HG02798 (cell line): ENCODE data around the gene CD69.
"Not testable (repeated sequence)": the region's sequence is repeated elsewhere in the genome, so short reads cannot be mapped to it uniquely, and the experiment has no call there.

Experiments used
- ATAC-seq: cut with Tn5 transposase; IDR thresholded peaks from one replicate; pipeline ENCODE4 v1.9.1; 2021; ENCODE audit warnings: mild to moderate bottlenecking; ENCODE audit not compliant: unreplicated experiment, poor library complexity

The CD69 gene

DNA sequence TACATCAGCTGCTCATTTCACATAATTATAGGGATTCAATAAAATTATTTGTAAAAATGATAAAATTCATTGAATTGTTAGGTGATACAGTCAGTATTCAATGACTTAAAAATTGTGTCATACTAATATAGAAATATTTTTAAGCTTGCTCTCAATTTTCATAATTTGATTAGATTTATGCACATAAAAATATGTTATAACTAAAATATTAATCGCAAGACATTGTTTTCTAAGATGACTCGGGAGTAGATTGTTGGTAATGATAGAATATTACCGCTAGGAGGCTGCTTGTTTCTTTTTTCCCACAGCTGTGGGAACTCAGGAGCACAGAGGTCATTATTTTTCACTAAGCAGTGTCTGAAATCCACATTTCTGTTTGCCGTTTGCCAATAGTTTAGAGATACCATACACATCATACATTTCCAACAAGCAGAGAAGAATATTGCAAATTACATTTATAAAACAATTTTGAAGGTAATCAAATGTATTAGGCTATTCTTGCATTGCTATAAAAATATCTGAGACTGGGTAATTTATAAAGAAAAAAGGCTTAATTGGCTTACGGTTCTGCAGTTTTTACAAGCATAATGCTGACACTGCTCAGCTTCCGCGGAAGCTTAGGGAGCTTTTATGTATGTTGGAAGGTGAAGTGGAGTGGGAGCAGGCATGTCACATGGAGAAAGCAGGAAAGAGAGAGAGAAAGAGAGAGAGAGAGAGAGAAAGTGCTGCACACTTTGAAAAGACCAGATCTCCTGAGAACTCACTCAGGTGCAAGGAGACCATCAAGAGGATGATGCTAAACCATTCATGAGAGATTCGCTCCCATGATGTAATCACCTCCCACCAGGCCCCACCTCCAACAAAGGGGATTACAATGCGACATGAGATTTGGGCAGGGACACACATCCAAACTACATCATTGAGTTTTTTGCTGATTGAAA lies 9.2 kb downstream of the CD69 start:
- no peak for ATAC-seq

DNA sequence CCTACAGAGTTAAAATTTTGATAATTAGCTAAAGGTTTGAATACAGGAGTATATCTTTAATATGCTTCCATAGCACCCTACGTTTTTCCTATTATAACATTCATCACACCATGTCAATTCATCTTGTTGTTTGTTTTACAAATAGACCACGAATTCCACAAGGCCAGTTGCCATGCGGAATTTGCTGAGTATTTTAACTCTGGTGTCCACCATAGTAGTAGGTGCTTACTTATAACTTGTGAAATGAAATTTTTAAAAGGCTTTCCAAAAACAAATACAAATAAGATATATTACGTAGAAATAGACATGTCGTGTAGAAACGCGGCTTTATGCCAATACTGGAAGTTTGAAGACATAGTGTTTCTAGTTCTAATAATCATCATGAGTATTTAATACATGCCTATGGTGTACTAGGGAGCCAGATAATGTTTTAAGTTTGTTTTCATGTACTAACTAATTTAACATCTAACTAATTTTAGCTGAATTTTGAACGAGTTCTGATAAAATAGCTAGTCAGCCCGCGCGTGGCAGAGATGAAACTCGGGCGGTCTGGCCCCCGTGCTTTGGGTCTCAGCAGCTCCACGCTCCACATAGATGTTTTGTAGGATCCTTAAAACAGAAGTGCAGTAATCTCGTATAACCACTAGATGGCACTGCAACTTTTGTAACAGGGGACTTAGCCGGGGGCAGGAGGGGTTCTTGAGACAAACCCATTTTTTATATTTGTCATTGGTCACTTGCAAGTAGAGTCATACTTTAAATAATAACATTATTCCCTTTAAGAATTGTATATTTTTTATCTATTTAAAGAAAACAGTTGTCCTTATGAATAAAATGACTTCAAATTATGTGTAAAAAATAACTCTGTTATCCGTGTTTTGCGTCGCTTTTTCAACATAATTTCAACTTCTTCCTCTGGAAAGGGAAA lies 10.2 kb downstream of the CD69 start:
- peak; percentile 70 for ATAC-seq

DNA sequence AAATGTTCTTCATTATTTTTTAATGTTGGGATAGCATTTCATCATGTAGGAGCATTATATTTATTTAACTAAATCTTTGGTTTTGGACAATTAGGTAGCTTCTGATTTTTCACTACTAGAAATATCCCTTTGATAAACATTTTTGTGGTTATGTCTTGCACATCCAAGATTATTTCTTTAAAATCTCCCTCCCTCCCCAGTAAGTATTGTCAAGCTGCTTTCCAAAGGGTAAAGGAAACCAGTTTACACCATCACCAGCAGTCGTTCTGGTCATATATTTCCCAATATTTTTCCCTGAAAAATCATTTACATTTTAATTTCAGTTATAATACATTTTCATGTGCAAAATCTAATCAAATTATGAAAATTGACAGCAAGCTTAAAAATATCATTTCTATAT lies 11.1 kb downstream of the CD69 start:
- no peak for ATAC-seq

DNA sequence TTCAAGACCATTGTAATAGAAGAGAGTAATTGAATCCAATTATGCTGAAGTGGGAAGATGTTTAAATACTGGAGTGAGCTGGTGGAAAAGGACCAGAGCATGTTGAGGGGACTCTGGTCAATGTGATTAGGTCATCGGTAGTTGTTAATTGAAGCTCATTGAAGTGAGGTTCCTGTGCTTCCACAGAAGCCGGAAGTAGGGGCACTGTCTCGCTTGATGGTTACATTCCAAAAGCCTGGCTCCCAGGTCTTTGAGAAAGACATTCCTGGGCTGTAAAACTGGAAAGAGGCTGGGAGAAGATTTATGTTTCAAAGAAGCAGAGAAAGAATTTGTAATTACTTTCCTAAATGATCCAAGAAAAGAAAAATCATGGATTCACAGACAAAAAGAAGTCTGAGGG lies 15.5 kb downstream of the CD69 start:
- no peak for ATAC-seq

DNA sequence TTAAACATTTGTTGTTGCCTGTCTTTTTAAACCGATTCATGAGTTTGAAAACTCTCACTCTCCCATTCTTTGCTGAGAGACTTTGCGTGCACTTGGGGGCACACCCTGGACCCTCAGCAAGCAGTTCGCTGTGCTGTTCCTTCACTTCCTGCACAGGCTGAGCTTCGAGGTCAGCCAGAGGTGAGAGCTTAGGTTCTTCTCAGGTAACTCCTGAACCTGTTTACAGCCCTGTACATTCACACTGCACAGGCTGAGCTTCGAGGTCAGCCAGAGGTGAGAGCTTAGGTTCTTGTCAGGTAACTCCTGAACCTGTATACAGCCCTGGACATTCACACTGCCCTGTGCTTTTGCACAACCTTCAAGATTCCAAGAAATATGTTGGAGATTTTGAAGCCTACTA lies 18.0 kb downstream of the CD69 start:
- ATAC-seq: peak; percentile 54

DNA sequence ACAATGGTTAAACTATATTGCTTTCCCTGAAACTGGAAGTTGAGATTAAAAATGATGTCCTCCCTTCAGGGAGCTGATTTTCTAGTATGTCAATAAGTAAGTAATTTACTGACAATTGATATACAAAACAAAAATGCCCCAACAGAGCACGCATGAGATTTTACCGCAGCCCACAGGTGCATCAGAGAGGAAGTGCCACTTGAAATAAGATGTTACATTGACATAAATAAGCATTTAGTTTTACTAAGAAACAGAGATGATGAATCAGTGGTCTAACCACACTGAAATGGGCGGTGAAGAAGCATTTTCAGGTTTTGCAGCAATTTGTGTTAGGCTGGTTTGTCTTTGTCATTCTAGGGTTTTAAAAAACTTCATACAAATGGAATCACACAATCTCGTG lies 19.0 kb downstream of the CD69 start:
- peak; percentile 83 for ATAC-seq

DNA sequence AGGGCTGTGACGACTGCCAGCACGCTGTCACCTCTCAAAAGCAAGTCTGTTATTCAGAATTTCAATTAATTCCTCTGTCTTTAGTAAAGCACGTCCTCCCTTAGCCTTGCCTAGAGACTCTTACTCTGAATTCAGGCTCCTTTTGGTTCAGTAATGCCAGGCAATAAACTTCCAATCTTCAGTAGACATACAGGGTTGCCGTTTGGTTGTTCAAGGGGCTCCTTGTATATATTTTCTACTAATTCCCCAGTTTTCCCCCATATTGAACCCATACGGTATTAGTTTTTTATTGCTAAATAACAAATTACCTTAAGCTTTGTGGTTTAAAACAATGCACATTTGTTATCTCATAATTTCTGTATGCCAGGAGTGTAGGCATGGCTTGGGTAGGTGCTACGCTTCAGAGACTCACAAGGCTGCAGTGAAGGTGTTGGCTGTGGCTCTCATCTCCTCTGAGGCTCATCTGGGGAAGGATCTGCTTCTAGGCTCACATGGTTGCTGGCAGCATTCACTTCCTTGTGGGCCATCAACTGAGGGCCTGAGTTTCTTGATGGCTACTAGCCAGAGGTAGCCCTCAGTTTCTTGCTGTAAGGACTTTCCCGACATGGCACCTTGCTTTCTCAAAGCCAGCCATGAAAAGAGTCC lies 20.5 kb downstream of the CD69 start:
- no peak for ATAC-seq

DNA sequence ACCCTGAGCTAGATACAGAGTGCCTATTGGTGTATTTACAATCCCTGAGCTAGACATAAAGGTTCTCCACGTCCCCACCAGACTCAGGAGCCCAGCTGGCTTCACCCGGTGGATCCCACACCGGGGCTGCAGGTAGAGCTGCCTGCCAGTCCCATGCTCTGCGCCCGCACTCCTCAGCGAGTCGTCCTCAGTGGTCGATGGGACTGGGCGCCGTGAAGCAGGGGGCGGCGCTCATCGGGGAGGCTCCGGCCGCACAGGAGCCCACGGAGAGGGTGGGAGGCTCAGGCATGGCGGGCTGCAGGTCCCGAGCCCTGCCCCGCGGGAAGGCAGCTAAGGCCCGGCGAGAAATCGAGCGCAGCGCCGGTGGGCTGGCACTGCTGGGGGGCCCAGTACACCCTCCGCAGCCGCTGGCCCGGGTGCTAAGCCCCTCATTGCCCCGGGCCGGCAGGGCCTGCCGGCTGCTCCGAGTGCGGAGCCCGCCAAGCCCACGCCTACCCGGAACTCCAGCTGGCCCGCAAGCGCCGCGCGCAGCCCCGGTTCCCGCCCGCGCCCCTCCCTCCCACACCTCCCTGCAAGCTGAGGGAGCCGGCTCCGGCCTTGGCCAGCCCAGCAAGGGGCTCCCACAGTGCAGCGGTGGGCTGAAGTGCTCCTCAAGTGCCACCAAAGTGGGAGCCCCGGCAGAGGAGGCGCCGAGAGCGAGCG lies 21.1 kb downstream of the CD69 start:
- ATAC-seq: not testable (repeated sequence)

DNA sequence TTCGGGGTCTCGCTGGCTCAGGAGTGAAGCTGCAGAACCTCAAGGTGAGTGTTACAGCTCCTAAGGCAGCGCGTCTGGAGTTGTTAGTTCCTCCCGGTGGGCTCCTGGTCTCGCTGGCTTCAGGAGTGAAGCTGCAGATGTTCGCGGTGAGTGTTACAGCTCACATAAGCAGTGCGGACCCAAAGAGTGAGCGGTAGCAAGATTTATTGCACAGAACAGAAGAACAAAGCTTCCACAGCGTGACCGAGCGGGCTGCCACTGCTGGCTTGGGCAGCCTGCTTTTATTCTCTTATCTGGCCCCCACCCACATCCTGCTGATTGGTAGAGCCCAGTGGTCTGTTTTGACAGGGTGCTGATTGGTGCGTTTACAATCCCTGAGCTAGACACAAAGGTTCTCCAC lies 21.8 kb downstream of the CD69 start:
- not testable (repeated sequence) for ATAC-seq

DNA sequence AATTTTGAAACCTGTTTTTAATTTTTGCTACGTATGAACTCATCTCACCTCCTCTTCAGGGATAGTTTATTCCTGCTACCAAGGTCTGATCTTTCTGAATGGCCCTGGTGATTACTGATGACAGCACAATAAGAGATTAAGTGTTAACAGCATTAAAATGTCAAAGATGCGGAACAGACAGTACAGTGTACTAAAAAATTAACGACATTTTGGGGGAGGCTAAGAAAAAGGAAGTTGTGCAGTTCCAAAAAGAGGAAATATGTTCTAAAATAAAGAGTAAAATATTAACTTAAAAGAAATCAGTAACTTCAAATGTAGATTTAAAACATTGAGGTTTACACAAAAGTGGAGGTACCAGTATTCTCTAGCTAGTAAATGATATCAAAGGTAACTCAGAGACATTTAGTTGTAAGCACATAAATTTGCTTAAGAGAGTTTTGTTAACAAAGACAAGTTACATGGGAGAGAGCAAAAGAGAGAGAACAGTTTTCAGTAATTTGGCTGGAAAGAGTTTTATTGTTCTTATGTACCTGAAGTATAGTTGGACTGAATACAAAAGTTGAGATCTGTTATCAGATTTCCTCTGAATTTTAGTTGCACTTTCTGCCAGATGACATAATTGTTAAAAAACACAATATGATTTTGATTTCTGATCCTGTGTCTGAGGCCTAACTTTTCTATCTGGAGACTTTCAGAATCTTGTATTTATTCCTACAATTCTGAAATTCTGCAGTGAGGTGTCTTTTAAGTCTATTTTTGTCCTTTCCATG lies 23.6 kb downstream of the CD69 start:
- ATAC-seq: no peak

DNA sequence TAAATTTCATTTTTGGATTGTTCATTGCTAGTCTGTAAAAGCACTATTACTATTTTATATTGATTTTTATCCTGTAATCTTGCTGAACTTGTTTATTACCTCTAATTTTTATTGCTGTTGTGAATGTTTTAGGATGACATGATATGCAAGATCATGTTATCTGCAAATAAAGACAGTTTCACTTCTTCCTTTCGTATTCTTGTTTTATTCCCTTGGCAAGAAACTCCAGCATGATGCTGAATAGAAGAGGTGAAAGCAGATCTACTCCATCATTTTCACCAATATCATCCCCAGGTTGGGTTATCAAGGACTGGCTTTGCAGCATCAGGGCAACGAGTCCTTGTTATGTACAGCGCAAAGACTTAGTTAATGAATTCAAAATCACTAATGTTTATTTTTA lies 25.1 kb downstream of the CD69 start:
- ATAC-seq: no peak

DNA sequence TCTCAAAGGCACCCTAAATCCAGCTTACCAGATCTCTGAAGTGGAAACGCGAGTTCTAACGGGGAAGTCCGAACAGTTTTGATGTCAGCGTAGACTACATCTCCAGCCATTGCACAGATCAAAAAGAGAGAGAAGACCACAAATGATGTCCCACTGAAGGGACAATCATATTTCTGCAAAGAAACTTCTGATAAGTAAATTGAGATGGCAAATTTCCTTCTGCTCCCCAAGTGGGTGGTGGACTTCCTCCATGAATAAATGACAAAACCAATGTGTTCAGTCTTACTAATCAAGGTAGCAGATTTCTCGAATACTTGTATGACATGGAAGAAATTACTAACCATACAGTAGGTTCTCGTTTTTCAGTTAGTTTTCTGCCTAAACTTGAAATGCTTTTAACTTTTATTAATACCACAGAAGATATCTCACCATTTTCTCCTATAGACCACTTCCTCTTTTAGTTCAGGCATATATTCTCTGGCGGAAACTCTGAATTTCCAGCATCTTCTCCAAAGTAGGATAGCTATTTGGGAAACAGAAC lies 27.7 kb downstream of the CD69 start, which contains the start of gene CLECL1:
Gene CLECL1 (minus strand): TSS at position 177 of the 541 bp plus-strand sequence.
- peak; percentile 25 for ATAC-seq

DNA sequence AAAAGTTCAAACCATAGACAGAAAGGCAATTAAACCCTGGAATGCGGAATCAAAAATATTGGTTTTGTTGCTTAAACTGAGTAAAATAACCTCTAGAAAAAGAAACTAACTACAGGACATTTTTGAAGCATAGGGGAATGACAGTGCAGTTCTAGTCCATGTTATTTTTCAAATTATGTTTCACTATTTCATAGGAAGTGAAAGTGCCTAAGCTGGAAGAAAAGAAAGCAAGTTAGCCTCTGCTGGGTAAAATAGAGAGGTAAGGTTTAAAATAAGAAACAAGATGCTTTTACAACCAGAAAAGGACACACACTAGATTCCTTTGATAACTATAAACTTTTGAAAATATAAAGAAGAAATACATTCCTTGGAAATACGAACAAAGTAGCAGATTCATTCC lies 28.9 kb downstream of the CD69 start:
- peak; percentile 44 for ATAC-seq

DNA sequence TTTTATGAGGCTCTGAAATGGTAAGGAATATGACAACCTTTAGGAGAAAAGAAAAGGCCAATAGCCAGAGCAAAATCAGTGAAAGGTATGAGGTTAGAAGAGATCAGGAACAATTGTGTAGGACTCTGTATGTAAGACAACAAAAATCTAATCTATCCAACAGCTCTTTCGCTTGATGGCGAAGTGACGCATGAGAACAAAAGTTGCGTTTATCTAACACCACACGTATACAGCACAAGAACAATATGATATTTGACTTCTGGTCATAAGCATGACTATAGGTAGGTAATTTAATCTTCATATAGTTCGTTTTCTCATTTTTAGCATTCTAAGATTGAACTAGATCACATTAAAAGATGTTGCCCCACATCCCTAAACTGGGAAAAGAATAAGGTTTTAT lies 29.3 kb downstream of the CD69 start:
- no peak for ATAC-seq

DNA sequence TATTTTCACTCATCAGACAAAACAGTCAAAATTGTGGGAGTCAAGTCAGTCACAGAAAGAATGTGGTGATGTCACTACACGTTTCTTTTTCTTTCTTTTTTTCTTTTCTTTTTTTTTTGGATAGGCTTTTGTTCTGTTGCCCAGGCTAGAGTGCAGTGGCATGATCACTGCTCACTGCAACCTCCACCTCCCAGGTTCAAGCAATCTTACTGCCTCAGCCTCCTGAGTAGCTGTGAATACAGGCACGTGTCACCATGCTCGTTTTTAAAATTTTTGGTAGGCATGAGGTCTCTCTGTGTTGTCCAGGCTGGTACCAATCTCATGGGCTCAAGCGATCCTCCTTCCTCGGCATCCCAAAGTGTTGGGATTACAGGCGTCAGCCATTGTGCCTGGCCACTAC lies 30.1 kb downstream of the CD69 start:
- ATAC-seq: no peak

DNA sequence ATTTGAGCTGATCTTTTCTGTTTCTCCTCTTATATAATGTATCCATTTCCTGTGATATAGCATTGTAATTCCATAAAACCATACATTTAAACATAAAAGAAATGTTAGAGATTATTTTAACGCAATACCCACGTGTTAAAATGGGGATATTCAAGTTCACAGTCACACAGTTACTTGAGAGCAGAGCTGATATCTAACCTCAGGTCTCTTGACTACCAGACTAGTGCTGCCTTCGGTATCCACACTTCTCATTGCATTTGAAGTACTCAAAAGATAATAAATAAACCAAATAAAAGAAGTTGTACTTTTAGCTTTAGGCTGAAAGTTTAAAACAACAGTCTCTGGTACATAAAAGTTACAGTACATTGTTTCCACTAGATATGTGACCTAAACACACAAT lies 30.7 kb downstream of the CD69 start:
- ATAC-seq: no peak

DNA sequence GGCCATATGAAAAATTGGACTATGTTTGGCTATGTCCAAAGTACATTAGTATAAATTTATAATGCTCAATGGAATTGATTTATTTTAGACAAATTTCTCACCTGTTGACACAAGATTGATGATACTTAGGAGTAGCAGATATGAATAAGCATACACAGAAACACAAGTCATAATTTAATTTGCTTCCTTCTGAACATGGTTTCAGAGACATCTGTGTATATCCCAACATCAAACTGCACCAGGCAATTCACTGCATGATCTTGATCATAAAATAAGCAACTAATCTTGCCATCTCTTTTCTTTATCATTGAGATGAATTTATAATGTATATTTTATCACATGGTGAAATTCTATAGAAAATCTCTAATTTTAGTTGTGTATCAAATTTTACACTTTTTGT lies 31.6 kb downstream of the CD69 start:
- ATAC-seq: no peak

DNA sequence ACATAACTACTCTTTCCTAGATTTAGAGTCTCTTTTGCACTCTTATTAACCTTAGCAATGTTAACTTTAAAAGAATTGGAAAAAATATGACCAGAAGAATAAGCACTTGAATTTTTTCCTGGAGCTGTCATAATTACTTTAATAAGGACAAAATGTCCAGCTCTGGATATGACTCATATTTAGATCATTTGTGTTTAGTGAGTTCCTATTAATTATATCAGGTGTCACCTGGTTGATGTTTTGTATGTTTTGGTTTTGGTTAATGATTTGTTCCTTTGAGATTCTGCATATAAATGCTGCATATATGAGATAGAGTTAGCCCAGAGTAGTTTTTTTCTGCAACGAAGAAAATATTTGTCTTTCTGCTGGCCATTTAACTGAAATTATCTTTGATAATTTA lies 32.9 kb downstream of the CD69 start:
- no peak for ATAC-seq
